HUES64 (cell line): ENCODE results near the gene DMD.
"Not testable (repeated sequence)": the region's sequence is repeated elsewhere in the genome, so short reads cannot be mapped to it uniquely, and the experiment has no call there.

Experiments
- H3K27ac ChIP-seq: 2 replicates; pipeline ENCODE4 v1.7.0; 2013; ENCODE audit warnings: low read depth, low read length, inconsistent platforms
- H3K27me3 ChIP-seq: 2 replicates; pipeline ENCODE4 v1.6.1; 2013; ENCODE audit warnings: mild to moderate bottlenecking, low read length; ENCODE audit not compliant: insufficient read depth
- H3K36me3 ChIP-seq: 2 replicates; pipeline ENCODE4 v1.6.1; 2013; ENCODE audit warnings: mild to moderate bottlenecking, low read length; ENCODE audit not compliant: insufficient read depth
- H3K4me1 ChIP-seq: 2 replicates; pipeline ENCODE4 v1.6.1; 2013; ENCODE audit warnings: mild to moderate bottlenecking, low read length, moderate library complexity; ENCODE audit not compliant: insufficient read depth
- H3K4me3 ChIP-seq: 2 replicates; pipeline ENCODE4 v1.5.1; 2013; ENCODE audit warnings: mild to moderate bottlenecking, low read length, moderate library complexity
- H3K9ac ChIP-seq: 2 replicates; pipeline ENCODE4 v1.6.1; 2013; ENCODE audit warnings: mild to moderate bottlenecking, low read depth, low read length
- H3K9me3 ChIP-seq: 2 replicates; pipeline ENCODE4 v1.6.1; 2013; ENCODE audit warnings: low read depth, low read length; ENCODE audit not compliant: insufficient read depth
- WGBS: fragments of 150-250, 120-280 bp; methylation state at CpG from one replicate; pipeline ENCODE4 v1.1.7; 2013; ENCODE audit warnings: missing lambda C conversion rate; 5-methylcytosine and 5-hydroxymethylcytosine counted together

The DMD gene

DNA sequence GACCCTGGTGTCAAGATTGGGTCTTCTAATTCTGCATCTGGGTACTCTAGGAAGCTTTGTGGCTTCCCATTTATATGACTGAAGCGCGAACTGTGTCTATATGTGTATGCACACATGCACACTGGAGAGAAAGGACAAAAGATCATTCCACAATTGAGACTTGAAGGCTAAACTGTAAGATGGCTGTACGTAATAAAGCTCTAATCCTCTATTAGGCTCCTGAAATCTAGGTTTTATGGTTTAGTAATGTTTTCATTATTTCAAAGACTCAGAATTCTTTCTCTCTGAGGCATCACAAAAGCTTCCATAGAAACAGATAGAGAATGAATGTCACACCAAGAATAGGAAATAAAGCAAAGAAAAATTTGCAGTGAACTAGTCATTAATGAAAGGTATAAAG is 1818.8 kb downstream of the DMD start:
- no peaks in the 10 kb centered on the region for H3K27me3 ChIP-seq
- 100% methylated on average over 2 of the region's 3 CpGs for WGBS
- no peaks in the 10 kb centered on the region for H3K9me3 ChIP-seq
- no peak overlapping the region for H3K9ac ChIP-seq
- H3K27ac ChIP-seq: no peak overlapping the region
- no peak overlapping the region for H3K4me3 ChIP-seq
- H3K4me1 ChIP-seq: no peaks in the 10 kb centered on the region
- no peaks in the 10 kb centered on the region for H3K36me3 ChIP-seq

DNA sequence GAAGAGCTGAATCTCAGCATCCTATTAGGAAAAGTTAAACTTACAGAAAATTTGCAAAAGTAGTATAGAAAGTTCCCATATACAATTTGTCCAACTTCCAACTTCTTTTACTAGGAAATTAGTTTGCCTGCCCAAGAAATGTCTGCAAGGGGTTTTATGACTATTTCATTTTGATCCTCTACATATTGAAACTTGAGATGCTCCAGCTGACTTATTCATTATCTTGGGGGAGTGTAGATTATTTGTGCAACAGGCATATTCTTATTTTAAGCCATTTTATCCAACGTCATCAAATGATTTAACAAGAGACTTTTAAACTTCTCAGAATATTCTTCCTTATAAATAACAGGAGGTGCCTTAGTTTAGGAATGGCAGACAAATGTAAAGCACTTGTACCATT is 1822.4 kb downstream of the DMD start:
- no CpG with 5 or more reads among the region's 1 CpG for WGBS
- H3K36me3 ChIP-seq: no peaks in the 10 kb centered on the region
- no peaks in the 10 kb centered on the region for H3K9me3 ChIP-seq
- no peak overlapping the region for H3K9ac ChIP-seq
- H3K4me3 ChIP-seq: no peak overlapping the region
- no peak overlapping the region for H3K27ac ChIP-seq
- no peaks in the 10 kb centered on the region for H3K4me1 ChIP-seq
- H3K27me3 ChIP-seq: no peaks in the 10 kb centered on the region

DNA sequence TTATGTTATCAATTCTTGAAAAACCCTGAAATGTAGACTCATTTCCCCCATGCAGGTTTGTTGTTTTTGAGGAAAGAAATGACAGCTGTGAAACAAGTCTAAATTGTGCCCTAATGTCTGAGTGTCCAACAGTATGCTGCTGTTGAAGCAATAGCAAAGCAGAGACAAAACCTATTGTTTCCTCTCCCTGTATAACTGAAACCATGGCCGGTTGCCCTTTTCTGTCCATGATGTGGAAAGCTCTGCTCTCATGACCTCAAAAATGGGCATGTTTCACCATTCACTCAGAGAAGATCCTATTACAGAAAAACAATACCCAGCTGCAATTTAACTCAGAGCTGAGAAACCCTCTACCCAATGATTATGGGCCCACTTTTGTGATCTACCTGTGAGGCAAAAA is 1826.9 kb downstream of the DMD start:
- no peak overlapping the region for H3K27ac ChIP-seq
- H3K27me3 ChIP-seq: no peaks in the 10 kb centered on the region
- H3K9me3 ChIP-seq: no peaks in the 10 kb centered on the region
- no peak overlapping the region for H3K4me3 ChIP-seq
- H3K4me1 ChIP-seq: no peaks in the 10 kb centered on the region
- no peak overlapping the region for H3K9ac ChIP-seq
- no peaks in the 10 kb centered on the region for H3K36me3 ChIP-seq
- WGBS: 89% methylated on average over 1 of the region's 1 CpG

- H3K27ac ChIP-seq: no peak overlapping the region
- H3K9ac ChIP-seq: no peak overlapping the region
- no peak overlapping the region for H3K4me3 ChIP-seq
- H3K4me1 ChIP-seq: no peaks in the 10 kb centered on the region
- H3K36me3 ChIP-seq: no peaks in the 10 kb centered on the region
- H3K9me3 ChIP-seq: no peaks in the 10 kb centered on the region
- 98% methylated on average over 8 of the region's 8 CpGs for WGBS
- no peaks in the 10 kb centered on the region for H3K27me3 ChIP-seq
Measured at GRCh38 chrX:31383991-31384390, 1827.4 kb downstream of the DMD start.

DNA sequence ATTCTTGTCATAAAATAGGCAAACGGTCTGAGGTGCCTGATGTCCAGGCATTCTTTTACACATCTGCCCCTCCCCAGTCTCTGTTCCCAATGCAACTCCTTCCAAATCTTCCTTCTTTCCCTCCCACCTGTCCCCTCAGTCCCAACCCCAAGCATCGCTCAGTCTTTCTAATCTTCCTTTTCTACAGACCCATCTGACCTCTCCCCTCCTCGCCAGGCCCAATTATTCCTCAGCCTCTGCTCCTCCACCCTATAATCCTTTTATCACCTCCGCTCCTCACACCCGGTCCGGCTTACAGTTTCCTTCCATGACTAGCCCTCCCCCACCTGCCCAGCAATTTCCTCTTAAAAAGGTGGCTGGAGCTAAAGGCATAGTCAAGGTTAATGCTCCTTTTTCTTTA is 1832.4 kb downstream of the DMD start:
- WGBS: 54% methylated on average over 6 of the region's 6 CpGs
- H3K4me3 ChIP-seq, H3K9me3 ChIP-seq, H3K4me1 ChIP-seq, H3K27me3 ChIP-seq, H3K27ac ChIP-seq, H3K36me3 ChIP-seq, H3K9ac ChIP-seq: not testable (repeated sequence)

DNA sequence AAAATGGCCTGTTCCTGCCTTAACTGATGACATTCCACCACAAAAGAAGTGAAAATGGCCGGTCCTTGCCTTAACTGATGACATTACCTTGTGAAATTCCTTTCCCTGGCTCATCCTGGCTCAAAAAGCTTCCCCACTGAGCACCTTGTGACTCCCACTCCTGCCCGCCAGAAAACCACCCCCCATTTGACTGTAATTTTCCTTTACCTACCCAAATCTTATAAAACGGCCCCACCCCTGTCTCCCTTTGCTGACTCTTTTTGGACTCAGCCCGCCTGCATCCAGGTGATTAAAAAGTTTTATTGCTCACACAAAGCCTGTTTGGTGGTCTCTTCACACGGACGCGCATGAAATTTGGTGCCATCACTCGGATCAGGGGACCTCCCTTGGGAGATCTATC is 1833.5 kb downstream of the DMD start:
- not testable (repeated sequence) for H3K9me3 ChIP-seq, H3K36me3 ChIP-seq, H3K4me3 ChIP-seq, H3K9ac ChIP-seq, H3K27me3 ChIP-seq, H3K27ac ChIP-seq, H3K4me1 ChIP-seq
- 55% methylated on average over 8 of the region's 8 CpGs for WGBS

- no peak overlapping the region for H3K27ac ChIP-seq
- no peaks in the 10 kb centered on the region for H3K36me3 ChIP-seq
- 56% methylated on average over 2 of the region's 2 CpGs for WGBS
- no peak overlapping the region for H3K9ac ChIP-seq
- no peaks in the 10 kb centered on the region for H3K9me3 ChIP-seq
- H3K27me3 ChIP-seq: no peaks in the 10 kb centered on the region
- H3K4me1 ChIP-seq: no peaks in the 10 kb centered on the region; the same call in 1 of the 2 replicates
- H3K4me3 ChIP-seq: no peak overlapping the region
Measured at GRCh38 chrX:31376408-31377022, 1834.8 kb downstream of the DMD start.

DNA sequence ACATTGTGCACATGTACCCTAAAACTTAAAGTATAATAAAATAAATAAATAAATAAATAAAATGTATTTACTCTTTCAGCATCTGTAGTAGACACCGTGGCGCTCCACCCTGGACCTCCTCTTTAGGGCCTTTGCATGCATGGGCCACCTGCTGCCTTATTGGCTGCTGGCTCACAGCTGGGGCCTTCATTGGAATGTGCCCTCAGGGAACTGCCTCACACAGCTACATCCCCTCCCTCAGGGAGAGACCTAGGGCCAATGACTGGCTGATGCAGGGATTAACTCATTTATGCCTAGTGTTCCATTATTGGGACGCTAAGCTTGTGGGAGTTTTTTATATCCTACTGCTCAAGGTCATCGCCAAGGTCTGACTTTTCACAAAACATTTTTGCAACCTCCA is 1836.6 kb downstream of the DMD start:
- WGBS: 78% methylated on average over 4 of the region's 4 CpGs
- no peak overlapping the region for H3K4me3 ChIP-seq

GRCh38 chrX:31371956-31372355 is 1839.4 kb downstream of the DMD start:
- no peak overlapping the region for H3K27ac ChIP-seq

More for the DNA sequence above, 1836.6 kb downstream of the DMD start:
- no peaks in the 10 kb centered on the region; the same call in 1 of the 2 replicates for H3K4me1 ChIP-seq
- no peaks in the 10 kb centered on the region for H3K36me3 ChIP-seq
- H3K9me3 ChIP-seq: no peaks in the 10 kb centered on the region
- no peak overlapping the region for H3K9ac ChIP-seq
- no peaks in the 10 kb centered on the region for H3K27me3 ChIP-seq
- no peak overlapping the region for H3K27ac ChIP-seq

DNA sequence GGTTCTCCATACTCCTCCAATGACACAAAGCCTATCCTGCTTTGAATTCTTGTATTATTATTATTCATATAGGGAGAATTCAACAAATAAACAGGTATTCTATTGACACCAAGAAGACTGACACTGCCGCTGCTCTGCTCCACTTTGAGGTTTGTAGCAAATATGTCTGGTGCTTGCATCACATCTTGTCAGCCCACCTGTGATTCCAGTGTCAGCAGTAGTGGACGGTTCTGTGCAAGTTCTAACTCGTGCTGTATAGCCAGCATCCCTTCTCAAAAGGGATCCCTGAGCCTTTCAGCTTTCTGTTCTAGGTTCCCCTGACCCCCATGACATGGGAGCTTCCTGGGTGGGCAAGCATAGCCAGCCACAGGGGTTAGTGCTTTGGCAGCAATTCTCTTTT is 1843.5 kb downstream of the DMD start:
- no peaks in the 10 kb centered on the region for H3K27me3 ChIP-seq
- no peak overlapping the region for H3K27ac ChIP-seq
- H3K36me3 ChIP-seq: no peaks in the 10 kb centered on the region
- 93% methylated on average over 3 of the region's 3 CpGs for WGBS
- no peaks in the 10 kb centered on the region for H3K4me1 ChIP-seq
- no peak overlapping the region for H3K9ac ChIP-seq
- no peaks in the 10 kb centered on the region for H3K9me3 ChIP-seq
- H3K4me3 ChIP-seq: no peak overlapping the region

More at GRCh38 chrX:31371956-31372355, 1839.4 kb downstream of the DMD start:
- 89% methylated on average over 5 of the region's 5 CpGs for WGBS
- Histone ChIP-seq H3K36me3 (no peaks in the 10 kb centered on the region), H3K4me3 (no peak overlapping the region), H3K27me3 (no peaks in the 10 kb centered on the region), H3K9me3 (no peaks in the 10 kb centered on the region), H3K4me1 (no peaks in the 10 kb centered on the region; the same call in 1 of the 2 replicates), H3K9ac (no peak overlapping the region)

DNA sequence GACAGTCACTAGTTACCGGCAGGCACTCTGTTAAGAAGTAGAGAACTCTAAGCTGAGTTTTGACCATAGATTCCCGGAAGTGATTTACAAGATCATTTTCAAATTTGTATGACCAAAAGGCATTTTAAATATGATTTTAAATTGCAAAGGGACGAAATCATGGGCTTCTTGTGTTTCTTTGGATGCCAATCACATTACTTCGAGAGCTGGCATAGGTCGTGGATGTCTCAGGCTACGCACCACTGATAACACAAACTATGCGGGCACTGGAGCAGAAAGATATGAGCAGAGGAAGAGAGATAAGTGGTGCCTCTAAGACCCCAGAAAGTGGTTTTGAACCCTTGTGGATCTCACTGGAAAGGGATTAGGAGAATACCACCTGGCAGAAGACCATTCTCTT is 1845.3 kb downstream of the DMD start:
- Histone ChIP-seq H3K36me3 (no peaks in the 10 kb centered on the region), H3K27me3 (no peaks in the 10 kb centered on the region), H3K9ac (no peak overlapping the region), H3K9me3 (no peaks in the 10 kb centered on the region), H3K4me1 (no peaks in the 10 kb centered on the region), H3K4me3 (no peak overlapping the region), H3K27ac (no peak overlapping the region)
- 80% methylated on average over 7 of the region's 7 CpGs for WGBS
